ENCODE measurements around the gene NIP7. TPM values are rescaled to one million over a fixed set of nuclear protein-coding genes. Genes with fewer than 3 reads are reported as not detected.

NIP7 gene
- total RNA-seq, 1 experiment from 2014 or later, result 62.1 TPM

GRCh38 chr16:69314534-69314933, 25.0 kb upstream of the NIP7 start:
- CTCF ChIA-PET, result interaction anchor here (0.6 to 1.0 kb wide), 6 partner anchors 14 to 535 kb away, joined by 3 read pairs; no protein-coding TSS in a partner anchor
- no peak overlapping the region for H3K27ac Mint-ChIP-seq (ENCODE audit: low read depth, unreplicated experiment)

GRCh38 chr16:69315486-69316311, 23.9 kb upstream of the NIP7 start:
- H3K36me3 Mint-ChIP-seq (ENCODE audit: insufficient read depth, unreplicated experiment), result peaks cover 51% of the 10 kb centered on the region
- POLR2A ChIA-PET, result interaction anchor here (0.9 to 9.1 kb wide), 2 partner anchors 12 to 18 kb away, joined by 3 to 75 read pairs; partner anchors contain the start of gene PDF
- H3K9me3 Mint-ChIP-seq (ENCODE audit: unreplicated experiment), result no peaks in the 10 kb centered on the region
- H3K27me3 Mint-ChIP-seq (ENCODE audit: insufficient read depth, unreplicated experiment), result no peaks in the 10 kb centered on the region
- H3K4me1 Mint-ChIP-seq (ENCODE audit: insufficient read depth, unreplicated experiment), result peaks cover 16% of the 10 kb centered on the region
- BruUV-seq (replicated peaks), result no TSS peak
- intact Hi-C loops (cut with micrococcal nuclease), result no loop called here
- H3K4me3 Mint-ChIP-seq (ENCODE audit: unreplicated experiment), result no peak overlapping the region
- no peak overlapping the region for H3K27ac Mint-ChIP-seq (ENCODE audit: low read depth, unreplicated experiment)
- no peak for TF ChIP-seq CTCF (IDR thresholded peaks at IDR 0.05; ENCODE audit: unreplicated experiment)
- CTCF ChIA-PET, result no interaction called here
- no peak for DNase-seq (ENCODE audit: unreplicated experiment)

More at GRCh38 chr16:69314534-69314933, 25.0 kb upstream of the NIP7 start:
- Mint-ChIP-seq H3K36me3 (ENCODE audit: insufficient read depth, unreplicated experiment) (peaks cover 46% of the 10 kb centered on the region), H3K4me3 (ENCODE audit: unreplicated experiment) (no peak overlapping the region), H3K9me3 (ENCODE audit: unreplicated experiment) (no peaks in the 10 kb centered on the region), H3K27me3 (ENCODE audit: insufficient read depth, unreplicated experiment) (no peaks in the 10 kb centered on the region), H3K4me1 (ENCODE audit: insufficient read depth, unreplicated experiment) (peaks cover 16% of the 10 kb centered on the region)
- POLR2A ChIA-PET, result interaction anchor here (0.8 to 9.1 kb wide), 2 partner anchors 9 to 14 kb away, joined by 3 to 75 read pairs; partner anchors contain the start of gene PDF
- no TSS peak for BruUV-seq (replicated peaks)
- intact Hi-C loops (cut with micrococcal nuclease), result no loop called here
- TF ChIP-seq CTCF (IDR thresholded peaks at IDR 0.05; ENCODE audit: unreplicated experiment), result no peak
- DNase-seq (ENCODE audit: unreplicated experiment), result no peak

GRCh38 chr16:69316595-69317034, 23.0 kb upstream of the NIP7 start:
- no peak overlapping the region for H3K4me3 Mint-ChIP-seq (ENCODE audit: unreplicated experiment)
- no peak for TF ChIP-seq CTCF (IDR thresholded peaks at IDR 0.05; ENCODE audit: unreplicated experiment)
- H3K9me3 Mint-ChIP-seq (ENCODE audit: unreplicated experiment), result no peaks in the 10 kb centered on the region
- H3K4me1 Mint-ChIP-seq (ENCODE audit: insufficient read depth, unreplicated experiment), result peaks cover 16% of the 10 kb centered on the region
- no peak for DNase-seq (ENCODE audit: unreplicated experiment)
- BruUV-seq (replicated peaks), result no TSS peak
- CTCF ChIA-PET, result no interaction called here
- no peak overlapping the region for H3K27ac Mint-ChIP-seq (ENCODE audit: low read depth, unreplicated experiment)
- intact Hi-C loops (cut with micrococcal nuclease), result no loop called here
- POLR2A ChIA-PET, result interaction anchor here (9.1 kb wide), 1 partner anchor 12 kb away, joined by 75 read pairs; the partner anchor contains the start of gene PDF
- H3K36me3 Mint-ChIP-seq (ENCODE audit: insufficient read depth, unreplicated experiment), result peaks cover 60% of the 10 kb centered on the region
- H3K27me3 Mint-ChIP-seq (ENCODE audit: insufficient read depth, unreplicated experiment), result no peaks in the 10 kb centered on the region

GRCh38 chr16:69318177-69318910, 21.2 kb upstream of the NIP7 start:
- BruUV-seq (replicated peaks), result no TSS peak
- no peak for DNase-seq (ENCODE audit: unreplicated experiment)
- Mint-ChIP-seq H3K36me3 (ENCODE audit: insufficient read depth, unreplicated experiment) (peaks cover 72% of the 10 kb centered on the region), H3K27ac (ENCODE audit: low read depth, unreplicated experiment) (no peak overlapping the region), H3K27me3 (ENCODE audit: insufficient read depth, unreplicated experiment) (no peaks in the 10 kb centered on the region), H3K9me3 (ENCODE audit: unreplicated experiment) (no peaks in the 10 kb centered on the region), H3K4me3 (ENCODE audit: unreplicated experiment) (no peak overlapping the region), H3K4me1 (ENCODE audit: insufficient read depth, unreplicated experiment) (peaks cover 6% of the 10 kb centered on the region)
- ChIA-PET POLR2A (interaction anchor here (0.6 to 9.1 kb wide), 3 partner anchors 10 to 44 kb away, joined by 4 to 75 read pairs (median 5); partner anchors contain the start of gene PDF), CTCF (interaction anchor here (0.6 kb wide), 1 partner anchor 444 kb away, joined by 3 read pairs; the partner anchor contains the start of gene WWP2)
- no peak for TF ChIP-seq CTCF (IDR thresholded peaks at IDR 0.05; ENCODE audit: unreplicated experiment)
- intact Hi-C loops (cut with micrococcal nuclease), result no loop called here

Data from MCF 10A (cell line).